Measurements from ENCODE around the gene DEPDC1.

DNA sequence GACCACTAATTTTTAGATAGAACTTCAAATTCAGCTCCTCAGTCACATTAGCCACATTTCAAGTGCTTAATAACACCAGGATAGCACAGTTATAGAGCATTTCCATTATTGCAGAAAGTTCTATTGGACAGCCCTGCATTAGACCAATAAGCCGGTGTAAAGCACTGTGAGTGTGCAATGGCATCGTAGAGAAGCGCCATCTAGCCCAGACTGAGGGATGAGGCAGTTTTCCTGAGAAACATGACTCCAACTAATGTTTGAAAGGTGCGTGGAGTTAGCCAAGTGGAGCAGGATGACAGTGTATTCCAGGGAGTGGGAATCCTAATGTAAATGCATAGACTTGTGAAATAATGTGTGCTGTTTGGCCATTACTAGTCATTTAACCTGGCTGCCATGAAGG is 54.9 kb downstream of the DEPDC1 start:
- TF ChIP-seq, protein P1, sequence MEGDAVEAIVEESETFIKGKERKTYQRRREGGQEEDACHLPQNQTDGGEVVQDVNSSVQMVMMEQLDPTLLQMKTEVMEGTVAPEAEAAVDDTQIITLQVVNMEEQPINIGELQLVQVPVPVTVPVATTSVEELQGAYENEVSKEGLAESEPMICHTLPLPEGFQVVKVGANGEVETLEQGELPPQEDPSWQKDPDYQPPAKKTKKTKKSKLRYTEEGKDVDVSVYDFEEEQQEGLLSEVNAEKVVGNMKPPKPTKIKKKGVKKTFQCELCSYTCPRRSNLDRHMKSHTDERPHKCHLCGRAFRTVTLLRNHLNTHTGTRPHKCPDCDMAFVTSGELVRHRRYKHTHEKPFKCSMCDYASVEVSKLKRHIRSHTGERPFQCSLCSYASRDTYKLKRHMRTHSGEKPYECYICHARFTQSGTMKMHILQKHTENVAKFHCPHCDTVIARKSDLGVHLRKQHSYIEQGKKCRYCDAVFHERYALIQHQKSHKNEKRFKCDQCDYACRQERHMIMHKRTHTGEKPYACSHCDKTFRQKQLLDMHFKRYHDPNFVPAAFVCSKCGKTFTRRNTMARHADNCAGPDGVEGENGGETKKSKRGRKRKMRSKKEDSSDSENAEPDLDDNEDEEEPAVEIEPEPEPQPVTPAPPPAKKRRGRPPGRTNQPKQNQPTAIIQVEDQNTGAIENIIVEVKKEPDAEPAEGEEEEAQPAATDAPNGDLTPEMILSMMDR (IDR thresholded peaks at IDR 0.05; ENCODE audit: insufficient read depth, low read depth, low read length): no peak
- no peak for TF ChIP-seq EZH2 (IDR thresholded peaks at IDR 0.05; ENCODE audit: insufficient read depth, low read length)
